ENCODE data around the gene LBHD2.

The LBHD2 gene

DNA sequence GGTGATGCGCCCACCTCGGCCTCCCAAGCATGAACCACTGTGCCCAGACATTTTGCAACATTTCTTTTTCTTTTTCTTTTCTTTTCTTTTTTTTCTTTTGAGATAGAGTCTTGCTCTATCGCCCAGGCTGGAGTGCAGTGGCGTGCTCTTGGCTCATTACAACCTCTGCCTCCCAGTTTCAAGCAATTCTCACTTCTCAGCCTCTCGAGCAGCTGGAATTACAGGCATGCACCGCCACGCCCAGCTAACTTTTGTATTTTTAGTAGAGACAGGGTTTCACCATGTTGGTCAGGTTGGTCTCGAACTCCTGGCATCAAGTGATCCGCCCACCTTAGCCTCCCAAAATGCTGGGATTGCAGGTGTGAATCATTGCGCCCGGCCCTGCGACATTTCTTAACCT, 19.0 kb upstream of the LBHD2 start:
- no peak overlapping the region for H3K4me3 ChIP-seq (ENCODE audit: insufficient read depth in 1 of 2, low read depth in 1 of 2, low read length in 2 of 2)
- no peaks in the 10 kb centered on the region for H3K9me3 ChIP-seq (ENCODE audit: control insufficient read depth, low read length)
- no peak overlapping the region for H2BK12ac ChIP-seq (ENCODE audit: low read length in 2 of 2)
- H3K79me1 ChIP-seq (replicated peaks; ENCODE audit: low read length, poor library complexity, severe bottlenecking) = peaks cover 5% of the 10 kb centered on the region
- DNase-seq = no peak
- no peak overlapping the region for H2BK15ac ChIP-seq (ENCODE audit: low read depth, poor library complexity, severe bottlenecking)
- no peak overlapping the region for H2AK5ac ChIP-seq (ENCODE audit: low read length, severe bottlenecking)
- H4K8ac ChIP-seq (ENCODE audit: low read length) = no peak overlapping the region
- H3K4me1 ChIP-seq (ENCODE audit: control insufficient read depth, insufficient read depth, low read depth, low read length) = peaks cover 19% of the 10 kb centered on the region
- H2BK5ac ChIP-seq (ENCODE audit: low read depth, low read length, poor library complexity, severe bottlenecking) = no peak overlapping the region
- H3K27ac ChIP-seq (ENCODE audit: low read length, poor library complexity, severe bottlenecking) = no peak overlapping the region
- peaks cover 3 to 4% of the 10 kb centered on the region in 2 experiments for H3K36me3 ChIP-seq (ENCODE audit: control insufficient read depth in 1 of 2, insufficient read depth in 2 of 2, low read depth in 1 of 2, low read length in 2 of 2)
- H2BK120ac ChIP-seq (ENCODE audit: low read depth, low read length) = no peak overlapping the region
- no peaks in the 10 kb centered on the region for H3K27me3 ChIP-seq (ENCODE audit: control insufficient read depth in 1 of 2, insufficient read depth in 1 of 2, low read length in 2 of 2)
- H3K23ac ChIP-seq (ENCODE audit: low read length in 2 of 2) = no peak overlapping the region
- H3K14ac ChIP-seq (ENCODE audit: low read length in 2 of 2) = no peak overlapping the region
- H4K91ac ChIP-seq (ENCODE audit: low read length) = no peak overlapping the region
- H3K9ac ChIP-seq (ENCODE audit: low read length) = no peak overlapping the region
- H3K18ac ChIP-seq (ENCODE audit: low read depth in 1 of 2, low read length in 2 of 2) = no peak overlapping the region
- WGBS = 95% methylated on average over 12 of the region's 12 CpGs
- no peak overlapping the region for H2AFZ ChIP-seq (ENCODE audit: low read depth, low read length)
- H3K4ac ChIP-seq (ENCODE audit: low read depth in 1 of 2, low read length in 2 of 2) = no peak overlapping the region
- H3K4me2 ChIP-seq (ENCODE audit: low read length, poor library complexity, severe bottlenecking) = no peak overlapping the region

DNA sequence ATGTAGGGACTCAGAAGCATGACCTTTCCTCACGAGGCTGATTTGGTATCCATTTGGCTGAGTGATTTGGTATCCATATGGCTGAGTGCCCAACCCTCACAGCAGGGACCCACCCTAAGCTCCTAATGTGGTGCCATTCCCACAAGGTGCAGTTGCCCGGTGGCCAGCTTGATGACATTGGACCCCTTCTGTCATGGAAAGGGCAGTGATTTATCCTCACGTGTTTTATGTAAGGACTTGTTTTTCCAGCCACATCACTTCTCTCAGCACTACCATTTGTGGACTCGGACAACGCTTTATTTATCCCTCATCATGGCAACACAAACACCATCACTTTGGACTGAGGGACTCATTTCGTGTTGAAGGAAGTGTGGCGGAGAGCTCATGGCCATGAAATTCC, 18.1 kb upstream of the LBHD2 start:
- H3K4me2 ChIP-seq (ENCODE audit: low read length, poor library complexity, severe bottlenecking) = no peak overlapping the region
- no peak overlapping the region for H3K23ac ChIP-seq (ENCODE audit: low read length in 2 of 2)
- H3K9me3 ChIP-seq (ENCODE audit: control insufficient read depth, low read length) = no peaks in the 10 kb centered on the region
- no peak overlapping the region for H3K4me3 ChIP-seq (ENCODE audit: insufficient read depth in 1 of 2, low read depth in 1 of 2, low read length in 2 of 2)
- no peak overlapping the region for H2BK120ac ChIP-seq (ENCODE audit: low read depth, low read length)
- no peak overlapping the region for H2BK15ac ChIP-seq (ENCODE audit: low read depth, poor library complexity, severe bottlenecking)
- no peak overlapping the region for H4K91ac ChIP-seq (ENCODE audit: low read length)
- 93% methylated on average over 6 of the region's 7 CpGs for WGBS
- peaks cover 19% of the 10 kb centered on the region for H3K4me1 ChIP-seq (ENCODE audit: control insufficient read depth, insufficient read depth, low read depth, low read length)
- H3K4ac ChIP-seq (ENCODE audit: low read depth in 1 of 2, low read length in 2 of 2) = no peak overlapping the region
- H3K36me3 ChIP-seq (ENCODE audit: control insufficient read depth in 1 of 2, insufficient read depth in 2 of 2, low read depth in 1 of 2, low read length in 2 of 2) = no peaks in the 10 kb centered on the region
- no peak overlapping the region for H4K8ac ChIP-seq (ENCODE audit: low read length)
- no peak overlapping the region for H3K18ac ChIP-seq (ENCODE audit: low read depth in 1 of 2, low read length in 2 of 2)
- no peak overlapping the region for H3K9ac ChIP-seq (ENCODE audit: low read length)
- H2BK5ac ChIP-seq (ENCODE audit: low read depth, low read length, poor library complexity, severe bottlenecking) = no peak overlapping the region
- H3K27me3 ChIP-seq (ENCODE audit: control insufficient read depth in 1 of 2, insufficient read depth in 1 of 2, low read length in 2 of 2) = no peaks in the 10 kb centered on the region
- DNase-seq = no peak
- no peak overlapping the region for H2AFZ ChIP-seq (ENCODE audit: low read depth, low read length)
- no peaks in the 10 kb centered on the region for H3K79me1 ChIP-seq (replicated peaks; ENCODE audit: low read length, poor library complexity, severe bottlenecking)
- H3K27ac ChIP-seq (ENCODE audit: low read length, poor library complexity, severe bottlenecking) = no peak overlapping the region
- H2AK5ac ChIP-seq (ENCODE audit: low read length, severe bottlenecking) = peak overlapping the region; percentile 33
- no peak overlapping the region for H2BK12ac ChIP-seq (ENCODE audit: low read length in 2 of 2)
- no peak overlapping the region for H3K14ac ChIP-seq (ENCODE audit: low read length in 2 of 2)

DNA sequence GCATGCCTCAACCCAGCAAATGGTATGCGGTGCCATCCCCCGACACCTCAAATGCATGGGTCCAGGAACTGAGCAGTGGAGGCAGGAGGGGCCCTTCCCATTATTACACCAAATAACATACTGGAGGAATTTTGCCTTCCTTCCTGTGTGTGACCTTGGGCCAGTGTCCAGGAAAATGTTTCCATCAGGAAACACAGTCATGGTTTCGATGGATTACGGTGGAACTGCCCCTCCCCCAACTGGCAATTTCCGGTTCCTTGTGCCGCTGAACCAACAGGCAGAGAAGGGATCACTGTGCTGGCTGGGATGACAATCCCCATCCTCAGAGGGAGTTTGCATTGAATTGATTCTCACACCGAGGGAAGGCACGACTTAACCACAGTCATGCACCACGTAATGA, 17.6 kb upstream of the LBHD2 start:
- 85% methylated on average over 7 of the region's 9 CpGs for WGBS

DNA sequence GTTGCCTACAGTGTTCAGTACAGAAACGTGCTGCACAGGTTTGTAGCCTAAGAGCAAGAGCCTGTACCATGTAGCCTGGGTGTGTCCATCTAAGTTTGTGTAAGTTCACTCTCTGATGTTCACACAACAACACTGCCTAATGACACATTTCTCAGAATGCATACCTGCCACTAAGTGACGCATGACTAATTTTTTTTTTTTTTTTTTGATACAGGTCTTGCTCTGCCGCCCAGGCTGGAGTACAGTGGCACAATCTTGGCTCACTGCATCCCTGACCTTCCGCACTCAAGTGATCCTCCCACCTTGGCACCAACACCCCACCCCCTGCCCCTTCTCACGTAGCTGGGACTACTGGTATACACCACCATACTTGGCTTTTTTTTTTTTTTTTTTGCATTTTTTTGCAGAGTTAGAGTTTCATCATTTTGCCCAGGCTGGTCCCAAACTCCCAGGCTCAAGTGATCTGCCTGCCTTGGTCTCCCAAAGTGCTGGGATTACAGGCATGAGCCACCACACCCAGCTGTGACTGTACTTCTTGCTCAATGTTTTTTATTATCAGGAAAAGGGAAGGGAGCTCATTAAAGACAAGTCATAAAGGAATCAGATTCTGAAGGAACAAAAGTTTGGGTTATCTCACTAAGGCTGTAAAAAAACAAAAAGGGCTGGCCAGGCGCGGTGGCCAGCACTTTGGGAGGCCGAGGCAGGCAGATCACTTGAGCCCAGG, 16.6 kb upstream of the LBHD2 start:
- Histone ChIP-seq H2BK12ac (ENCODE audit: low read length in 2 of 2) (no peak overlapping the region), H4K91ac (ENCODE audit: low read length) (no peak overlapping the region), H3K4me3 (ENCODE audit: insufficient read depth in 1 of 2, low read depth in 1 of 2, low read length in 2 of 2) (no peak overlapping the region), H3K27me3 (ENCODE audit: control insufficient read depth in 1 of 2, insufficient read depth in 1 of 2, low read length in 2 of 2) (no peaks in the 10 kb centered on the region), H3K9ac (ENCODE audit: low read length) (peak overlapping the region; percentile 72), H2AFZ (ENCODE audit: low read depth, low read length) (no peak overlapping the region), H3K18ac (ENCODE audit: low read depth in 1 of 2, low read length in 2 of 2) (no peak overlapping the region), H3K4me1 (ENCODE audit: control insufficient read depth, insufficient read depth, low read depth, low read length) (peaks cover 30% of the 10 kb centered on the region), H3K79me1 (replicated peaks; ENCODE audit: low read length, poor library complexity, severe bottlenecking) (no peaks in the 10 kb centered on the region), H3K23ac (ENCODE audit: low read length in 2 of 2) (no peak overlapping the region), H3K27ac (ENCODE audit: low read length, poor library complexity, severe bottlenecking) (peak overlapping the region; percentile 16), H3K14ac (ENCODE audit: low read length in 2 of 2) (no peak overlapping the region), H2BK15ac (ENCODE audit: low read depth, poor library complexity, severe bottlenecking) (no peak overlapping the region), H3K4ac (ENCODE audit: low read depth in 1 of 2, low read length in 2 of 2) (no peak overlapping the region), H3K4me2 (ENCODE audit: low read length, poor library complexity, severe bottlenecking) (no peak overlapping the region), H4K8ac (ENCODE audit: low read length) (no peak overlapping the region), H3K36me3 (ENCODE audit: control insufficient read depth in 1 of 2, insufficient read depth in 2 of 2, low read depth in 1 of 2, low read length in 2 of 2) (no peaks in the 10 kb centered on the region), H2AK5ac (ENCODE audit: low read length, severe bottlenecking) (no peak overlapping the region), H2BK5ac (ENCODE audit: low read depth, low read length, poor library complexity, severe bottlenecking) (no peak overlapping the region), H3K9me3 (ENCODE audit: control insufficient read depth, low read length) (no peaks in the 10 kb centered on the region), H2BK120ac (ENCODE audit: low read depth, low read length) (no peak overlapping the region)
- WGBS = 85% methylated on average over 8 of the region's 8 CpGs
- DNase-seq = peak; percentile 44

More for the DNA sequence above, 17.6 kb upstream of the LBHD2 start:
- no peak for DNase-seq
- H2AFZ ChIP-seq (ENCODE audit: low read depth, low read length) = no peak overlapping the region
- H3K4me2 ChIP-seq (ENCODE audit: low read length, poor library complexity, severe bottlenecking) = no peak overlapping the region
- H3K18ac ChIP-seq (ENCODE audit: low read depth in 1 of 2, low read length in 2 of 2) = no peak overlapping the region
- no peak overlapping the region for H3K14ac ChIP-seq (ENCODE audit: low read length in 2 of 2)
- H2BK15ac ChIP-seq (ENCODE audit: low read depth, poor library complexity, severe bottlenecking) = no peak overlapping the region
- no peak overlapping the region for H2BK5ac ChIP-seq (ENCODE audit: low read depth, low read length, poor library complexity, severe bottlenecking)
- H3K4ac ChIP-seq (ENCODE audit: low read depth in 1 of 2, low read length in 2 of 2) = no peak overlapping the region
- no peak overlapping the region for H3K9ac ChIP-seq (ENCODE audit: low read length)
- no peak overlapping the region for H4K8ac ChIP-seq (ENCODE audit: low read length)
- H3K27ac ChIP-seq (ENCODE audit: low read length, poor library complexity, severe bottlenecking) = no peak overlapping the region
- H2AK5ac ChIP-seq (ENCODE audit: low read length, severe bottlenecking) = no peak overlapping the region
- no peak overlapping the region for H2BK120ac ChIP-seq (ENCODE audit: low read depth, low read length)
- peaks cover 24% of the 10 kb centered on the region for H3K4me1 ChIP-seq (ENCODE audit: control insufficient read depth, insufficient read depth, low read depth, low read length)
- H3K9me3 ChIP-seq (ENCODE audit: control insufficient read depth, low read length) = no peaks in the 10 kb centered on the region
- H2BK12ac ChIP-seq (ENCODE audit: low read length in 2 of 2) = no peak overlapping the region
- H4K91ac ChIP-seq (ENCODE audit: low read length) = no peak overlapping the region
- H3K79me1 ChIP-seq (replicated peaks; ENCODE audit: low read length, poor library complexity, severe bottlenecking) = no peaks in the 10 kb centered on the region
- no peaks in the 10 kb centered on the region for H3K36me3 ChIP-seq (ENCODE audit: control insufficient read depth in 1 of 2, insufficient read depth in 2 of 2, low read depth in 1 of 2, low read length in 2 of 2)
- no peak overlapping the region for H3K4me3 ChIP-seq (ENCODE audit: insufficient read depth in 1 of 2, low read depth in 1 of 2, low read length in 2 of 2)
- H3K23ac ChIP-seq (ENCODE audit: low read length in 2 of 2) = no peak overlapping the region
- no peaks in the 10 kb centered on the region for H3K27me3 ChIP-seq (ENCODE audit: control insufficient read depth in 1 of 2, insufficient read depth in 1 of 2, low read length in 2 of 2)

Measured in mesenchymal stem cell (in vitro differentiated cells and primary cell).